ENCODE data around the gene IGF1.

IGF1 gene

GRCh38 chr12:102465762-102466560, 14.4 kb downstream of the IGF1 start:
- H3K36me3 ChIP-seq (replicated peaks): no peaks in the 10 kb centered on the region
- no peak overlapping the region for H3K4me3 ChIP-seq (ENCODE audit: low read depth, low read length)
- TF ChIP-seq CTCF (IDR thresholded peaks at IDR 0.05; ENCODE audit: low read depth, low read length, missing control alignments): no peak
- no peak for DNase-seq
- in situ Hi-C loops (cut with HindIII; ENCODE audit: low pct_ligation_motif_present, low sequenced_read_pairs): no loop called here
- no peak overlapping the region for H3K27ac ChIP-seq
- H3K27me3 ChIP-seq (replicated peaks): no peaks in the 10 kb centered on the region

GRCh38 chr12:102463659-102464249, 16.6 kb downstream of the IGF1 start:
- Histone ChIP-seq H3K4me3 (ENCODE audit: low read depth, low read length) (no peak overlapping the region), H3K36me3 (replicated peaks) (no peaks in the 10 kb centered on the region), H3K27me3 (replicated peaks) (no peaks in the 10 kb centered on the region), H3K27ac (no peak overlapping the region)
- in situ Hi-C loops (cut with HindIII; ENCODE audit: low pct_ligation_motif_present, low sequenced_read_pairs): no loop called here
- no peak for DNase-seq
- no peak for TF ChIP-seq CTCF (IDR thresholded peaks at IDR 0.05; ENCODE audit: low read depth, low read length, missing control alignments)

- H3K27me3 ChIP-seq (replicated peaks): no peaks in the 10 kb centered on the region
- H3K36me3 ChIP-seq (replicated peaks): no peaks in the 10 kb centered on the region
- no peak for TF ChIP-seq CTCF (IDR thresholded peaks at IDR 0.05; ENCODE audit: low read depth, low read length, missing control alignments)
- in situ Hi-C loops (cut with HindIII; ENCODE audit: low pct_ligation_motif_present, low sequenced_read_pairs): no loop called here
- H3K4me3 ChIP-seq (ENCODE audit: low read depth, low read length): no peak overlapping the region
- DNase-seq: no peak
- no peak overlapping the region for H3K27ac ChIP-seq
Observed at GRCh38 chr12:102462795-102463465, 17.4 kb downstream of the IGF1 start.

- Histone ChIP-seq H3K4me3 (ENCODE audit: low read depth, low read length) (no peak overlapping the region), H3K27me3 (replicated peaks) (no peaks in the 10 kb centered on the region), H3K27ac (no peak overlapping the region), H3K36me3 (replicated peaks) (no peaks in the 10 kb centered on the region)
- in situ Hi-C loops (cut with HindIII; ENCODE audit: low pct_ligation_motif_present, low sequenced_read_pairs): no loop called here
- no peak for DNase-seq
- TF ChIP-seq CTCF (IDR thresholded peaks at IDR 0.05; ENCODE audit: low read depth, low read length, missing control alignments): no peak
Observed at GRCh38 chr12:102462386-102462785, 18.0 kb downstream of the IGF1 start.

DNA sequence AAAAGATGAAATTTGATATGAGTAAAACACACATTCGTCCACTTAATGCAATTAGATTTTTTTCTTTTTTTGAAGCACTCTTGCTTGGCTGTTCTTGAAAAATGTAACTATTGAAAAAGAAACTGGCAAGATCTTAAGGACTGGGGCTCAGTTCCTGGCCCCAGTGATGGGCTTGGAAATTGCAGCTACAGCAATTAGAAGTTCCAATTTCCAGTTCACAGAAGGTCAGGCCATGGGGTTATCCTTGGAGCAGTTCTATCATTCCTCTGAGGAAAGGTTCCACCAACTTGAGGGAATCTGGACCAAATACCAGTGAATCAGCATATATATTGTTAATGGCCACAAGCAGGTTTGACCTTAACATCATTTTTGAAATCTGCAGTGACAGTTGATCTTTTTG, 18.9 kb downstream of the IGF1 start:
- Histone ChIP-seq H3K27ac (no peak overlapping the region), H3K4me3 (ENCODE audit: low read depth, low read length) (no peak overlapping the region), H3K27me3 (replicated peaks) (no peaks in the 10 kb centered on the region), H3K36me3 (replicated peaks) (no peaks in the 10 kb centered on the region)
- no peak for TF ChIP-seq CTCF (IDR thresholded peaks at IDR 0.05; ENCODE audit: low read depth, low read length, missing control alignments)
- no peak for DNase-seq
- in situ Hi-C loops (cut with HindIII; ENCODE audit: low pct_ligation_motif_present, low sequenced_read_pairs): no loop called here
